Esophagus muscularis mucosa (tissue), 3 donors: Measurements from ENCODE around the gene SMIM3.

ENCODE experiments used
- CTCF ChIP-seq, 3 experiments: fragments of 200-600 bp in 2 of 3; fragments of 450-650 bp in 1 of 3; sonication (generic) in 2 of 3; IDR thresholded peaks; one replicate each; pipeline ENCODE4 v1.5.1; 2017 to 2019; ENCODE audit warnings: antibody characterized with exemption in 3 of 3, mild to moderate bottlenecking in 2 of 3, moderate library complexity in 1 of 3
- POLR2A ChIP-seq: fragments of 450-650 bp; IDR thresholded peaks from one replicate; pipeline ENCODE4 v1.6.1; 2017; ENCODE audit warnings: antibody characterized with exemption, moderate library complexity, mild to moderate bottlenecking, low read depth
- POLR2AphosphoS5 ChIP-seq, 2 donors: sonication (generic); formaldehyde crosslinking; IDR thresholded peaks; one replicate each; pipeline ENCODE4 v1.6.1; 2017; ENCODE audit warnings: antibody characterized with exemption in 2 of 2

GRCh38 chr5:150753463-150753862 is 25.1 kb upstream of the SMIM3 start:
- TF ChIP-seq CTCF (IDR thresholded peaks at IDR 0.05) (no peak), POLR2A (no peak), POLR2AphosphoS5 (IDR thresholded peaks at IDR 0.05) (no peak)
